GM18519 (cell line): ENCODE results near the gene PCDHB8.
"Not testable (repeated sequence)": the region's sequence is repeated elsewhere in the genome, so short reads cannot be mapped to it uniquely, and the experiment has no call there.

ENCODE experiments used
- ATAC-seq: cut with Tn5 transposase; IDR thresholded peaks from one replicate; pipeline ENCODE4 v1.9.1; 2021; ENCODE audit warnings: mild to moderate bottlenecking, moderate library complexity; ENCODE audit not compliant: unreplicated experiment, low FRiP score

The PCDHB8 gene

DNA sequence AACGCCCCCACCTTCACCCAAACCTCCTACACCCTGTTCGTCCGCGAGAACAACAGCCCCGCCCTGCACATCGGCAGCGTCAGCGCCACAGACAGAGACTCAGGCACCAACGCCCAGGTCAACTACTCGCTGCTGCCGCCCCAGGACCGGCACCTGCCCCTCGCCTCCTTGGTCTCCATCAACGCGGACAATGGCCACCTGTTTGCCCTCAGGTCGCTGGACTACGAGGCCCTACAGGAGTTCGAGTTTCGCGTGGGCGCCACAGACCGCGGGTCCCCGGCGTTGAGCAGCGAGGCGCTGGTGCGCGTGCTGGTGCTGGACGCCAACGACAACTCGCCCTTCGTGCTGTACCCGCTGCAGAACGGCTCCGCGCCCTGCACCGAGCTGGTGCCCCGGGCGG, 47.3 kb downstream of the PCDHB8 start:
- not testable (repeated sequence) for ATAC-seq

DNA sequence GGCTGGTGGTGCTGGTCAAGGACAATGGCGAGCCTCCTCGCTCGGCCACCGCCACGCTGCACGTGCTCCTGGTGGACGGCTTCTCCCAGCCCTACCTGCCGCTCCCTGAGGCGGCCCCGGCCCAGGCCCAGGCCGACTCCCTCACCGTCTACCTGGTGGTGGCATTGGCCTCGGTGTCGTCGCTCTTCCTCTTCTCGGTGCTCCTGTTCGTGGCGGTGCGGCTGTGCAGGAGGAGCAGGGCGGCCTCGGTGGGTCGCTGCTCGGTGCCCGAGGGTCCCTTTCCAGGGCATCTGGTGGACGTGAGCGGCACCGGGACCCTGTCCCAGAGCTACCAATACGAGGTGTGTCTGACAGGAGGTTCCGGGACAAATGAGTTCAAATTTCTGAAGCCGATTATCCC, 47.8 kb downstream of the PCDHB8 start:
- not testable (repeated sequence) for ATAC-seq
